ENCODE results near the gene XYLB.

XYLB gene

DNA sequence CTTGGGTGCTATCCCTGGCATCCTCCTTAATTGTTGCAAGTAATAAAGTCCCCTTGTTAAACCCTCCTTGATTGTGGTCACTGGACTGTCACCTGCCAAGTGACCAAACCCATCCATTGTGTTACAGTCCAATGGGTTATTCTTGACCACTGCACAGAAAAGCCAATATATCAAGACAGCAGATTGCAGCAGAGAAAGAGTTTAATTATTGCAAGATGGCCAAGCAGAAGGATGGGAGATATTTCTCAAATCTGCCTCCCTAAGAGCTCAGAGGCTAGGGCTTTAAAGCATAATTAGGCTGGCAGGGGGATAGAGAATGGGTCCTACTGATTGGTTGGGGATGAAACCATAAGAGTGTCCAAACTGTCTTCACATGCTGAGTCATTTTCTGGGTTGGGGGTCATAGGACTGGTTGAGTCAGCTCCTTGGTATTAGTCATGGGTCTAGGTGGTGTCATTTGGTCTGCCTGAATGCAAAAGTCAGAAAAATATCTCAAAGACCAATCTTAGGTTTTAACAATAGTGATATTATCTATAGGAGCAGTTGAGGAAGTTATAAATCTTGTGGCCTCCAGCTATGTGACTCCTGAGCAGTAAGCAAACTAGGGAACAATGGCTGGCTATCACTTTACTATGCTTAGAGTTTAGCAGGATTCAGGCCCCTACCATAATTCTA lies 19.1 kb upstream of the XYLB start:
- Histone ChIP-seq H3K9me3 (ENCODE audit: insufficient read depth, low read depth, low read length) (no peaks in the 10 kb centered on the region; the same call in 1 of the 2 replicates), H3K27me3 (ENCODE audit: insufficient read depth, low read length) (no peaks in the 10 kb centered on the region), H3K9ac (ENCODE audit: low read depth, low read length) (no peak overlapping the region), H3K27ac (ENCODE audit: low read depth, low read length) (no peak overlapping the region), H3K4me3 (ENCODE audit: low read length) (no peak overlapping the region), H3K4me1 (ENCODE audit: insufficient read depth, low read length) (no peaks in the 10 kb centered on the region), H3K36me3 (ENCODE audit: insufficient read depth, low read length) (no peaks in the 10 kb centered on the region)

DNA sequence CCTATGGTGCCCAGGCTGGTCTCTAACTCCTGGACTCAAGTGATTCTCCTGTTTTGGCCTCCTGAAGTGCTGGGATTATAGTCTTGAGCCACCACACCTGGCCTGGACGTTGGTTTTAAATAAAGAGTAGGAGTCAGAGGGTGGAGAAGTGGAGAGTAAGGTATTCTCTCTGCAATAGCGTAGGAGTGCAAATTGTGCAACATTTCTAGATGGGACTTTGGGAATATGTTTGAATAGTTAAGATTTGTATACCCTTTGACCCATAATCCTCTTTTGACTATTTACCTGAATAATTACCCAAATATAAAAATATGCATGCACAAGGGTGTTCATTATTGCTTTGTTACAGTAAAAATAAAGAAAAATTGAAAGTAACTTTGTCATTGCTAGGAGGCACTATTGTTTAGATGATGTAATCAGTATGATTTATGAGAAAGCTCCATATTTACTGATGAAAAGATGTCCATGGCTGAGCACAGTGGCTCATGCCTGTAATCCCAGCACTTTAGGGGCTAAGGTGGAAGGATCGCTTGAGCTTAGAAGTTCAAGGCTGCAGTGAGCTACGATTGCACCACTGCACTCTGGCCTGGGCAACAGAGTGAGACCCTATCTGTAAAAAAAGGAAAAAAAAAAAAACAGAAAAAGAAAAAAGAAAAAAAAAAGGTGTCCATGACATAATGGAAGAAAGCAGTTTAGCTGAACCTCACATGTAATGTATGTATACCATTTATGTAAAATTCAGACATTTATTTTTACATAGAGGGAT lies 15.1 kb upstream of the XYLB start:
- Histone ChIP-seq H3K9ac (ENCODE audit: low read depth, low read length) (no peak overlapping the region), H3K36me3 (ENCODE audit: insufficient read depth, low read length) (no peaks in the 10 kb centered on the region), H3K27ac (ENCODE audit: low read depth, low read length) (no peak overlapping the region), H3K27me3 (ENCODE audit: insufficient read depth, low read length) (no peaks in the 10 kb centered on the region), H3K9me3 (ENCODE audit: insufficient read depth, low read depth, low read length) (no peaks in the 10 kb centered on the region; the same call in 1 of the 2 replicates), H3K4me1 (ENCODE audit: insufficient read depth, low read length) (no peaks in the 10 kb centered on the region), H3K4me3 (ENCODE audit: low read length) (no peak overlapping the region)
- 86% methylated on average over 4 of the region's 4 CpGs for WGBS

DNA sequence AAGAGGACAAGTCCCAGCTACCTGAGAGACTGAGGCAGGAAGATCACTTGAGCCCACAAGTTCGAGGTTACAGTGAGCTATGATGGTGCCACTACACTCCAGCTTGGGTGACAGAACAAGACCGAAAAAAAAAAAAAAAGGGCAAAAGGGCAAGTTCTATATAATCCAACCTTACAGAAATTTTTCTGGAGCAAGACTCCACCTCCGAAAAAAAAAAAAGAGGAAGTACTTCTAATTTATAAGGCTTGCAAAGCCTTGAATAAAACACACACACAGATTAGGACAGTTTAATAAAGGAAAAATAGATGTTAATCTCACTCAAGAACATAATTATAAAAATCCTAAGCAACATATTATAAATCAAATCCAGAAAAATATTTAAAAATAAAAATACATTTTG lies 14.4 kb upstream of the XYLB start:
- Histone ChIP-seq H3K27ac (ENCODE audit: low read depth, low read length) (no peak overlapping the region), H3K36me3 (ENCODE audit: insufficient read depth, low read length) (no peaks in the 10 kb centered on the region), H3K9ac (ENCODE audit: low read depth, low read length) (no peak overlapping the region), H3K4me3 (ENCODE audit: low read length) (no peak overlapping the region), H3K4me1 (ENCODE audit: insufficient read depth, low read length) (no peaks in the 10 kb centered on the region), H3K9me3 (ENCODE audit: insufficient read depth, low read depth, low read length) (no peaks in the 10 kb centered on the region; the same call in 1 of the 2 replicates), H3K27me3 (ENCODE audit: insufficient read depth, low read length) (no peaks in the 10 kb centered on the region)
- 65% methylated on average over 2 of the region's 3 CpGs for WGBS

DNA sequence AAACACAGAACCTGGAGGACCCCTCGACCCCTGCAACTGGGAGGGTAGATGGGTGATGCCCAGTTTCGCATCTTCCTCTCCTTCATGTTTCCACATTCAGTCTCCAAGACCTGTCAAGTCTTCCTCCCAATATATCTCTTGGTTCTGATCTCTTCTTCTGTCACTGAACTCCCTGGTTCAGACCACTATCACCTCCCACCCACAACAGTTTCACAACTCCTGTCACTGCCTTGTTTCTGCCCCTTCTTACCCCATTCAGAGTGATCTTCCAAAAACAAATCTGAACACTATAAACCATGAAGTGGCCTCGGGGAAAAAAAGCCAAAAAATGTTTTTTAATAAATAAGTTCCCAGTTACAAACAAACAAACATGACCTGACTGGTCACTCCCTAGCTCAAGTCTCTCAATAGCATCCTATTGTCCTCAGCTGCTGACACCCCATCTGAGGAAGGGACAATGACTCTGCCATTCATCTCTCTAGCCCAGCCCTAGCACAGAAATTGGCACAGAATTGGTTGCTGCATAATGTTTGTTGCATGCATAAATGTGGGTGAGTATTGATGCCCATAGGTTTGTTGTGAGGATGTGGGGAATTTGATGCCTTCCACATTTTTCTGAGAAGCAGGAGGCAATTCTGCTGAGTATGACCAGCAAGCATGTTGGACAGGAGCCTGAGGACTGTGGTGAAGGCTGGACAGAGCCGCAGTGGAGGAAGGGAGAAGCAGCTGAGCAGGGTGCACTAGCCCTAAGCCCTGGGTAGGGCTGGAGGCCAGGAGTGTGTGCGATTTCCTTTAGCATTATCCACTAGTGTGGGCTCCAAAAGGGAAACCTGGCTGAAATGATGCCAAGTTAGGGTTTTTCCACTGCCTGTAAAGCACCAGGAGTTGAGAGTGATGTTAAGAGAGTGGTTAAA lies 12.2 kb upstream of the XYLB start:
- H3K4me1 ChIP-seq (ENCODE audit: insufficient read depth, low read length) = no peaks in the 10 kb centered on the region
- no peaks in the 10 kb centered on the region for H3K36me3 ChIP-seq (ENCODE audit: insufficient read depth, low read length)
- no peak overlapping the region for H3K4me3 ChIP-seq (ENCODE audit: low read length)
- H3K9ac ChIP-seq (ENCODE audit: low read depth, low read length) = no peak overlapping the region
- WGBS = 89% methylated on average over 5 of the region's 5 CpGs
- H3K27me3 ChIP-seq (ENCODE audit: insufficient read depth, low read length) = no peaks in the 10 kb centered on the region
- no peaks in the 10 kb centered on the region for H3K9me3 ChIP-seq (ENCODE audit: insufficient read depth, low read depth, low read length)
- H3K27ac ChIP-seq (ENCODE audit: low read depth, low read length) = no peak overlapping the region

DNA sequence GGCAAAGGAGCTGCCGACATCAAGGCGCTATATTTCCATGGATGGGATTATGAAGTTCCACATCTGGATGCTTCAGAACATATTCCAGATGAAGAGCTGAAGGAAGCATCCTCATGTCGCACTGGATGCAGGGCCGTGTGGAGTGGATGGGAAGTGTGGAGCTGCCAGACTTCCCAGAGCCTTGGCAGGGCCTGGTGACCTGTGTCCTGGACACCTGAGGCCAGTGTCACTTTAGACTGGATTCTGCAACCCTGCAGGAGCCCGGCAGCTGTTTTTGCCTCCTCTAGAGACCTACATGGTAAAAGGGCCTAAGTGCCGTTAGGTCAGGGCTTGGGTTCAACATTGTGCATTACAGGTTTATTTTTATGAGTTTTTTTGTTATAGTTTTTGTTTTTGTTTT lies 11.3 kb upstream of the XYLB start:
- Histone ChIP-seq H3K9ac (ENCODE audit: low read depth, low read length) (no peak overlapping the region), H3K9me3 (ENCODE audit: insufficient read depth, low read depth, low read length) (no peaks in the 10 kb centered on the region), H3K27ac (ENCODE audit: low read depth, low read length) (no peak overlapping the region), H3K4me3 (ENCODE audit: low read length) (no peak overlapping the region), H3K27me3 (ENCODE audit: insufficient read depth, low read length) (no peaks in the 10 kb centered on the region), H3K4me1 (ENCODE audit: insufficient read depth, low read length) (no peaks in the 10 kb centered on the region), H3K36me3 (ENCODE audit: insufficient read depth, low read length) (no peaks in the 10 kb centered on the region)
- 93% methylated on average over 6 of the region's 6 CpGs for whole genome bisulfite sequencing

DNA sequence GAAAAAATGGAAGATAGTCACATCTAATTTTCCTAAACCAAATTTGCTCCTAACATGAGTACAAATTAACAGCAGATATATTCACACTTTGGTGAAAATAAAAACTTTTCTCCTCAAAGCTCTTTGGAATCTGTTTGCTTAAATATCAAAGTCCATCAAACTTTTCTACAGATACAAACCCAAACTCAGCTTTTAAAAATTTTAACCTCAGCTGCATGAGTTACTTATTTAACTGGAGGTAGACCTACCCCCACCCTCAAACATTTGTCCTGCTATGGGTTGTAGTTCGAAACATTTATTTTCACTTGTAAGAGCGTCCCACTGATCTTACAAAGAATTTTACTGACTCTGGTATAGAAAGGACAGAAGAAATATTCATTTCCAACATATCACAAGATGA lies 8.9 kb upstream of the XYLB start:
- H3K27me3 ChIP-seq (ENCODE audit: insufficient read depth, low read length) = no peaks in the 10 kb centered on the region
- H3K9me3 ChIP-seq (ENCODE audit: insufficient read depth, low read depth, low read length) = no peaks in the 10 kb centered on the region
- no peaks in the 10 kb centered on the region for H3K36me3 ChIP-seq (ENCODE audit: insufficient read depth, low read length)
- no peak overlapping the region for H3K27ac ChIP-seq (ENCODE audit: low read depth, low read length)
- no peak overlapping the region for H3K4me3 ChIP-seq (ENCODE audit: low read length)
- no CpG with 5 or more reads among the region's 2 CpGs for WGBS
- H3K9ac ChIP-seq (ENCODE audit: low read depth, low read length) = no peak overlapping the region
- no peaks in the 10 kb centered on the region for H3K4me1 ChIP-seq (ENCODE audit: insufficient read depth, low read length)

DNA sequence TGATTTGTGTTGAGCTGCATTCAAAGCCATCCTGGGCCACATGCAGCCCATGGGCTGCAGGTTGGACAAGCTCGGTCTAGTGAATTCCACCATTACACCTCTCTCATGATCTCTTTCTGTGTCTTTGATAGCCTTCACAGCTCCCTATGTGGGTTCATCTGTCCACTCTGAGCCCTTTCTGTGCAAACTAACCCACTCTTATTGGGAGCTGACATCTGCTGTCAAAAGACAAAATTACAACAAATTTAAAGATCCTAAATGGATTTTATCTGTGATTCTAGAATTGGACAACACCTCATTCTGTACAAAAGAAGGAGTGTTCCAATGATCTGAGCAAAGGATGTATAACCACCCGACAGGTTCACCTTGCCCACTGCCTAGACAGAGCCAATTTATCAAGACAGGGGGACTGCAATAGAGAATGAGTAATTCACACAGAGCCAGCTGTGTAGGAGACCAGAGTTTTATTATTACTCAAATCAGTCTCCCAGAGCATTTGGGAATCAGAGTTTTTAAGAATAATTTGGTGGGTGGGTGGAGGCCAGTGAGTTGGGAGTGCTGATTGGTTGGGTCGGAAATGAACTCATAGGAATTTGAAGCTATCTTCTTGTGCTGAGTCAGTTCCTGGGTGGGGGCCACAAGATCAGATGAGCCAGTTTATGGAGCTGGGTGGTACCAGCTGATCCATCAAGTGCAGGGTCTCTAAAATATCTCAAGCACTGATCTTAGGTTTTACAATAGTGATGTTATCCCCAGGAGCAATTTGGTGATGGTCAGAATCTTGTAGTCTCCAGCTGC lies 2.6 kb upstream of the XYLB start:
- WGBS = 87% methylated on average over 3 of the region's 3 CpGs

DNA sequence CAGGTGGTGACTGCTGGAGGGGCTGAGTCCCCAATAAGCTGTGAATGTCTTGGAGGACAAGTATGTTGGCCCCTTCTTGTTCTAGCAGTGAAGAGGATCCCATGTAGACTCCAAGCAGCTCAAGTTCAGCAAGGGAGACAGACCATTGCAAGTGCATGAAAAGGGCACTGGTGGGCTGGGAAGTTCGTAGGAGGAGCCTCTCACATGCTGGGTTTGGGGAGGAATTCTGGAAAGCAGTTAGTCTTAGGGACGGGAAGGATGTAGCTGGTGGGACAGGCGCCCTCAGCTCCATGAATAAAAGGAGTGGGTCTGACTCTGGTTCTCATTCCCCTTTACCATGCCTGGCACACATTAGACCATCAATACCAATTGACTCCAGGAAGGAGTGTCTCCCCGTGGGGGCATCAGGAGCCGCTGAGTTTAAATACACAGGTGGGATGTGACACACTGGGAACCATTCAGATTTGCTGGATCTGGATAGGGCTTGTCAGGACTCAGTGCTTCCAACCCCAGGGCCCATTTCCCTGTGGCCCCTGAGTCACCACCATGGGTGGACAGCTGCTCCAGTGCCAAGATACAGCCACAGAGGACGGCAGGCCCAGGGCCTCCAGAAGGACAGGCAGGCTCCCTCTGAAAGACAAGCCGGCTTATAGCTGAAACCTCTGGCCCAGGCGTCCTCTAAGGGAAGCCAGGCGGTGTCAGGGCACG lies 552 bp upstream of the XYLB start:
- Histone ChIP-seq H3K4me1 (ENCODE audit: insufficient read depth, low read length) (no peaks in the 10 kb centered on the region), H3K36me3 (ENCODE audit: insufficient read depth, low read length) (no peaks in the 10 kb centered on the region), H3K4me3 (ENCODE audit: low read length) (peak overlapping the region; percentile 82; the same call in 1 of the 2 replicates), H3K27ac (ENCODE audit: low read depth, low read length) (no peak overlapping the region), H3K27me3 (ENCODE audit: insufficient read depth, low read length) (peaks cover 17% of the 10 kb centered on the region), H3K9me3 (ENCODE audit: insufficient read depth, low read depth, low read length) (no peaks in the 10 kb centered on the region), H3K9ac (ENCODE audit: low read depth, low read length) (no peak overlapping the region)
- 44% methylated on average over 10 of the region's 10 CpGs for WGBS

More for the DNA sequence above, 2.6 kb upstream of the XYLB start:
- Histone ChIP-seq H3K9ac (ENCODE audit: low read depth, low read length) (no peak overlapping the region), H3K27ac (ENCODE audit: low read depth, low read length) (no peak overlapping the region), H3K36me3 (ENCODE audit: insufficient read depth, low read length) (no peaks in the 10 kb centered on the region), H3K4me1 (ENCODE audit: insufficient read depth, low read length) (no peaks in the 10 kb centered on the region), H3K9me3 (ENCODE audit: insufficient read depth, low read depth, low read length) (no peaks in the 10 kb centered on the region), H3K27me3 (ENCODE audit: insufficient read depth, low read length) (peaks cover 17% of the 10 kb centered on the region), H3K4me3 (ENCODE audit: low read length) (no peak overlapping the region)

DNA sequence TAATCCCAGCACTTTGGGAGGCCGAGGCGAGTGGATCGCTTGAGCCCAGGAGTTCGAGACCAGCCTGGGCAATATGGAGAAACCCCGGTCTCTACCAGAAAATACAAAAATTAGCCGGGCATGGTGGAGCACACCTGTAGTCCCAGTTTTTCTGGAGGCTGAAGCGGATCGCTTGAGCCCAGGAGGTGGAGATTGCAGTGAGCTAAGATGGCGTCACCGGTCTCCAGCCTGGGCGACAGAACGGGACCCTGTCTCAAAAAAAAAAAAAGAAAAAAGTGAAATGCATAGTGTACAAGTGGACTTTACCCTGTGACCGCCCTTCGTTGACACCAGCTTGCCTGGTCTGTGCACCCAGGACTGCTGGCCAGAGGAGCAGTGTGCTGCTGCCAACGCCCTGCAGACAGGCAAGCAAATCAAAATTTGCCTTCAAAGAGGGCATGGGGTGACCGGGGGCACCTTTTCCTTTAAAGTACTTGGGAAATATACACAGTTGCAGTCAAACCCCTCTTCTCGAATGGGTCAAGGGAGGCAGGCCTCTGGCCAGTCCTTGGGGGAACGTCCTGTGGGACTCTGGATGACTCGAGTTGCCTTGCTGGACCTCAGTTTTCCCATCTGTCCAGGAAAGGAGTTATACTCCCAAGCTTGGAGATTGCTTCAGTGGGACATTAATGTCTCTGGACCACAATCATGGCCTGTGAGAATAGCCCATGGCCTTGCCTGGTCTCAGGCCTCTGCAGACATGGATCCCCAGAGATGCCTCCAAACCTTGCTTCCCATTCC lies 1.0 kb downstream of the XYLB start:
- Histone ChIP-seq H3K4me3 (ENCODE audit: low read length) (peak overlapping the region; percentile 82), H3K36me3 (ENCODE audit: insufficient read depth, low read length) (peaks cover 4% of the 10 kb centered on the region; the same call in 1 of the 2 replicates), H3K27me3 (ENCODE audit: insufficient read depth, low read length) (peaks cover 17% of the 10 kb centered on the region), H3K27ac (ENCODE audit: low read depth, low read length) (no peak overlapping the region), H3K9me3 (ENCODE audit: insufficient read depth, low read depth, low read length) (no peaks in the 10 kb centered on the region), H3K9ac (ENCODE audit: low read depth, low read length) (peak overlapping the region; percentile 74; the same call in 1 of the 2 replicates), H3K4me1 (ENCODE audit: insufficient read depth, low read length) (no peaks in the 10 kb centered on the region)
- 89% methylated on average over 19 of the region's 19 CpGs for WGBS
